ENCODE measurements around the gene RNU7-1. TPM values are rescaled to one million over a fixed set of nuclear protein-coding genes. Genes with fewer than 3 reads are reported as not detected.

Gene RNU7-1
- polyA plus RNA-seq, 1 experiment, result not detected

GRCh38 chr12:6934110-6934509, 9.5 kb upstream of the RNU7-1 start:
- TF ChIP-seq, protein P1, sequence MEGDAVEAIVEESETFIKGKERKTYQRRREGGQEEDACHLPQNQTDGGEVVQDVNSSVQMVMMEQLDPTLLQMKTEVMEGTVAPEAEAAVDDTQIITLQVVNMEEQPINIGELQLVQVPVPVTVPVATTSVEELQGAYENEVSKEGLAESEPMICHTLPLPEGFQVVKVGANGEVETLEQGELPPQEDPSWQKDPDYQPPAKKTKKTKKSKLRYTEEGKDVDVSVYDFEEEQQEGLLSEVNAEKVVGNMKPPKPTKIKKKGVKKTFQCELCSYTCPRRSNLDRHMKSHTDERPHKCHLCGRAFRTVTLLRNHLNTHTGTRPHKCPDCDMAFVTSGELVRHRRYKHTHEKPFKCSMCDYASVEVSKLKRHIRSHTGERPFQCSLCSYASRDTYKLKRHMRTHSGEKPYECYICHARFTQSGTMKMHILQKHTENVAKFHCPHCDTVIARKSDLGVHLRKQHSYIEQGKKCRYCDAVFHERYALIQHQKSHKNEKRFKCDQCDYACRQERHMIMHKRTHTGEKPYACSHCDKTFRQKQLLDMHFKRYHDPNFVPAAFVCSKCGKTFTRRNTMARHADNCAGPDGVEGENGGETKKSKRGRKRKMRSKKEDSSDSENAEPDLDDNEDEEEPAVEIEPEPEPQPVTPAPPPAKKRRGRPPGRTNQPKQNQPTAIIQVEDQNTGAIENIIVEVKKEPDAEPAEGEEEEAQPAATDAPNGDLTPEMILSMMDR (IDR thresholded peaks at IDR 0.05; ENCODE audit: insufficient read depth, low read depth, low read length), result no peak
- ChIA-PET CTCF (interaction anchor here (0.5 to 10.0 kb wide), 8 partner anchors 10 to 175 kb away, joined by 3 to 129 read pairs (median 6); partner anchors contain the start of genes C12orf57, C1RL and RNU7-1), POLR2A (interaction anchor here (0.6 kb wide), 2 partner anchors 10 to 400 kb away, joined by 3 to 6 read pairs; partner anchors contain the start of genes C12orf57, GAPDH and RNU7-1)
- H3K36me3 ChIP-seq (ENCODE audit: control insufficient read depth, insufficient read depth, low read length), result peaks cover 30% of the 10 kb centered on the region
- no peak overlapping the region for H3K4me3 ChIP-seq (ENCODE audit: low read depth, low read length)
- DNase-seq (ENCODE audit: low read depth), result no peak
- no peaks in the 10 kb centered on the region for H3K27me3 ChIP-seq (ENCODE audit: control insufficient read depth, insufficient read depth, low read length)

DNA sequence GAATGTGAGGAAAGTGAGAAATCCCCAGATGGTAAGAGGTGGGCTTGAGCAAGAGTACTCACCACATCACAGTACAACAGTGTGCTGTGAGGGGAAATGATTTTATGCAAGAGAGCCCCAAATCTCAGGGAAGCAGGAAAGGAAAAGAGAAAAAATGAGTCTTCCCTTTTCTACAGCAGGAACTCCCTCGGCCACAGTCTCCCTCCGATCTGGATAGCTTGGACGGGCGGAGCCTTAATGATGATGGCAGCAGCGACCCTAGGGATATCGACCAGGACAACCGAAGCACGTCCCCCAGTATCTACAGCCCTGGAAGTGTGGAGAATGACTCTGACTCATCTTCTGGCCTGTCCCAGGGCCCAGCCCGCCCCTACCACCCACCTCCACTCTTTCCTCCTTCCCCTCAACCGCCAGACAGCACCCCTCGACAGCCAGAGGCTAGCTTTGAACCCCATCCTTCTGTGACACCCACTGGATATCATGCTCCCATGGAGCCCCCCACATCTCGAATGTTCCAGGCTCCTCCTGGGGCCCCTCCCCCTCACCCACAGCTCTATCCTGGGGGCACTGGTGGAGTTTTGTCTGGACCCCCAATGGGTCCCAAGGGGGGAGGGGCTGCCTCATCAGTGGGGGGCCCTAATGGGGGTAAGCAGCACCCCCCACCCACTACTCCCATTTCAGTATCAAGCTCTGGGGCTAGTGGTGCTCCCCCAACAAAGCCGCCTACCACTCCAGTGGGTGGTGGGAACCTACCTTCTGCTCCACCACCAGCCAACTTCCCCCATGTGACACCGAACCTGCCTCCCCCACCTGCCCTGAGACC, 8.0 kb upstream of the RNU7-1 start:
- POLR2A ChIA-PET, result no interaction called here
- peaks cover 35% of the 10 kb centered on the region for H3K36me3 ChIP-seq (ENCODE audit: control insufficient read depth, insufficient read depth, low read length)
- CTCF ChIA-PET, result interaction anchor here (1.9 to 10.0 kb wide), 3 partner anchors 11 to 44 kb away, joined by 8 to 129 read pairs (median 8); no protein-coding TSS in a partner anchor
- no peaks in the 10 kb centered on the region for H3K27me3 ChIP-seq (ENCODE audit: control insufficient read depth, insufficient read depth, low read length)
- DNase-seq (ENCODE audit: low read depth), result no peak
- TF ChIP-seq, protein P1 (IDR thresholded peaks at IDR 0.05; ENCODE audit: insufficient read depth, low read depth, low read length), result no peak
- no peak overlapping the region for H3K4me3 ChIP-seq (ENCODE audit: low read depth, low read length)

DNA sequence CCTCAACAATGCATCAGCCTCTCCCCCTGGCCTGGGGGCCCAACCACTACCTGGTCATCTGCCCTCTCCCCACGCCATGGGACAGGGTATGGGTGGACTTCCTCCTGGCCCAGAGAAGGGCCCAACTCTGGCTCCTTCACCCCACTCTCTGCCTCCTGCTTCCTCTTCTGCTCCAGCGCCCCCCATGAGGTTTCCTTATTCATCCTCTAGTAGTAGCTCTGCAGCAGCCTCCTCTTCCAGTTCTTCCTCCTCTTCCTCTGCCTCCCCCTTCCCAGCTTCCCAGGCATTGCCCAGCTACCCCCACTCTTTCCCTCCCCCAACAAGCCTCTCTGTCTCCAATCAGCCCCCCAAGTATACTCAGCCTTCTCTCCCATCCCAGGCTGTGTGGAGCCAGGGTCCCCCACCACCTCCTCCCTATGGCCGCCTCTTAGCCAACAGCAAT, 7.4 kb upstream of the RNU7-1 start:
- CTCF ChIA-PET, result interaction anchor here (0.7 to 10.0 kb wide), 3 partner anchors 12 to 67 kb away, joined by 3 to 129 read pairs (median 8); no protein-coding TSS in a partner anchor
- POLR2A ChIA-PET, result no interaction called here

GRCh38 chr12:6936636-6937480, 6.8 kb upstream of the RNU7-1 start:
- POLR2A ChIA-PET, result interaction anchor here (0.9 kb wide), 1 partner anchor 10 kb away, joined by 3 read pairs; no protein-coding TSS in a partner anchor
- Histone ChIP-seq H3K36me3 (ENCODE audit: control insufficient read depth, insufficient read depth, low read length) (peaks cover 47% of the 10 kb centered on the region), H3K4me3 (ENCODE audit: low read depth, low read length) (peak overlapping the region; percentile 60), H3K27me3 (ENCODE audit: control insufficient read depth, insufficient read depth, low read length) (no peaks in the 10 kb centered on the region)
- TF ChIP-seq, protein P1 (IDR thresholded peaks at IDR 0.05; ENCODE audit: insufficient read depth, low read depth, low read length), result no peak
- DNase-seq (ENCODE audit: low read depth), result no peak
- CTCF ChIA-PET, result interaction anchor here (0.7 to 10.0 kb wide), 9 partner anchors 8 to 68 kb away, joined by 3 to 129 read pairs (median 5); partner anchors contain the start of genes ATN1, ENO2 and SPSB2

More for the DNA sequence above, 7.4 kb upstream of the RNU7-1 start:
- no peak for DNase-seq (ENCODE audit: low read depth)
- Histone ChIP-seq H3K4me3 (ENCODE audit: low read depth, low read length) (no peak overlapping the region), H3K27me3 (ENCODE audit: control insufficient read depth, insufficient read depth, low read length) (no peaks in the 10 kb centered on the region), H3K36me3 (ENCODE audit: control insufficient read depth, insufficient read depth, low read length) (peaks cover 41% of the 10 kb centered on the region)
- TF ChIP-seq, protein P1 (IDR thresholded peaks at IDR 0.05; ENCODE audit: insufficient read depth, low read depth, low read length), result no peak

All from BJ (cell line).